IMR-90 (cell line): ENCODE measurements around the gene RASSF4. TPM values are rescaled to one million over a fixed set of nuclear protein-coding genes. Genes with fewer than 3 reads are reported as not detected.

Source experiments
- ATAC-seq: fragments of 200-7000 bp; cut with Tn5 transposase; 2 replicates; pipeline ENCODE4 v1.9.1; 2020; ENCODE audit warnings: low read depth, mild to moderate bottlenecking, moderate library complexity
- BruUV-seq: library from RNA; stranded (reverse); fragments of 400-500 nt; replicated peaks from 2 replicates; lab custom pipeline; 2021; lab: Mats Ljungman, UMichigan
- CTCF ChIA-PET: fragments of 300-600 bp; formaldehyde crosslinking; extraction: SDS; loops from one replicate; lab custom pipeline; 2021; ENCODE audit warnings: antibody characterized with exemption; lab: Yijun Ruan, JAX
- POLR2A ChIA-PET: fragments of 300-600 bp; sonication (Branson Sonifier 250); formaldehyde crosslinking; loops from one replicate; lab custom pipeline; 2022; ENCODE audit warnings: antibody characterized with exemption; ENCODE audit not compliant: unreplicated experiment; lab: Charles Lee
- DNase-seq: peaks from one replicate; pipeline ENCODE4 v3.0.0; 2013
- H2AFZ ChIP-seq: replicated peaks from 2 replicates; pipeline ENCODE3; 2013; ENCODE audit warnings: low read length, mild to moderate bottlenecking; ENCODE audit not compliant: poor library complexity
- H2AK5ac ChIP-seq: 2 replicates; pipeline ENCODE4 v1.6.1; 2013; ENCODE audit warnings: low read depth, low read length, inconsistent platforms
- H2AK9ac ChIP-seq: replicated peaks from 2 replicates; pipeline ENCODE3; 2013; ENCODE audit warnings: mild to moderate bottlenecking, low read depth, low read length, moderate library complexity; ENCODE audit not compliant: poor library complexity
- H2BK120ac ChIP-seq: 2 replicates; pipeline ENCODE4 v1.6.1; 2013; ENCODE audit warnings: low read depth, low read length, inconsistent platforms
- H2BK15ac ChIP-seq: 3 replicates; pipeline ENCODE4 v1.6.1; 2013; ENCODE audit warnings: low read depth, low read length, inconsistent platforms
- H2BK20ac ChIP-seq: 2 replicates; pipeline ENCODE4 v1.6.1; 2013; ENCODE audit warnings: low read depth, mild to moderate bottlenecking, inconsistent platforms, low read length, moderate library complexity
- H2BK5ac ChIP-seq: 2 replicates; pipeline ENCODE4 v1.6.1; 2013; ENCODE audit warnings: mild to moderate bottlenecking, low read depth, low read length, inconsistent platforms; ENCODE audit not compliant: poor library complexity, severe bottlenecking
- H3K14ac ChIP-seq: replicated peaks from 2 replicates; pipeline ENCODE4 v1.6.1; 2013; ENCODE audit warnings: low read depth, low read length, inconsistent platforms
- H3K18ac ChIP-seq: 2 replicates; pipeline ENCODE4 v1.6.1; 2013; ENCODE audit warnings: low read depth, low read length, control low read depth
- H3K23ac ChIP-seq: 2 replicates; pipeline ENCODE4 v1.6.1; 2013; ENCODE audit warnings: low read depth, low read length, inconsistent platforms
- H3K27ac ChIP-seq: 2 replicates; pipeline ENCODE4 v1.5.1; 2013; ENCODE audit warnings: mild to moderate bottlenecking, control low read depth, low read length; ENCODE audit not compliant: insufficient read depth
- H3K27me3 ChIP-seq: 2 replicates; pipeline ENCODE4 v1.6.1; 2013; ENCODE audit warnings: low read length; ENCODE audit not compliant: control insufficient read depth, insufficient read depth
- H3K36me3 ChIP-seq: 2 replicates; pipeline ENCODE4 v1.6.1; 2013; ENCODE audit warnings: low read length, mixed read lengths; ENCODE audit not compliant: control insufficient read depth, insufficient read depth
- H3K4ac ChIP-seq: 2 replicates; pipeline ENCODE4 v1.6.1; 2013; ENCODE audit warnings: low read depth, low read length, inconsistent platforms
- H3K4me1 ChIP-seq: 2 replicates; pipeline ENCODE4 v1.6.1; 2013; ENCODE audit warnings: low read length, mixed read lengths; ENCODE audit not compliant: control insufficient read depth, insufficient read depth
- H3K4me2 ChIP-seq: 2 replicates; pipeline ENCODE4 v1.6.1; 2013; ENCODE audit warnings: low read depth, mild to moderate bottlenecking, control low read depth, low read length, moderate library complexity
- H3K4me3 ChIP-seq: 2 replicates; pipeline ENCODE4 v1.5.1; 2013; ENCODE audit warnings: low read depth, mild to moderate bottlenecking, control low read depth, low read length, moderate library complexity; ENCODE audit not compliant: insufficient read depth
- H3K56ac ChIP-seq: 2 replicates; pipeline ENCODE4 v1.6.1; 2013; ENCODE audit warnings: low read length, inconsistent platforms; ENCODE audit not compliant: insufficient read depth; ENCODE audit errors: extremely low read depth
- H3K79me1 ChIP-seq, 2 experiments: 2 replicates each; pipeline ENCODE4 v1.6.1; 2013; ENCODE audit warnings: low read length in 2 of 2, inconsistent platforms in 1 of 2, low read depth in 1 of 2
- H3K9ac ChIP-seq: 2 replicates; pipeline ENCODE4 v1.6.1; 2013; ENCODE audit warnings: low read depth, low read length, control low read depth
- H3K9me1 ChIP-seq: 2 replicates; pipeline ENCODE4 v1.6.1; 2013; ENCODE audit warnings: low read length, inconsistent platforms; ENCODE audit not compliant: insufficient read depth
- H3K9me3 ChIP-seq: 2 replicates; pipeline ENCODE4 v1.6.1; 2013; ENCODE audit warnings: low read length; ENCODE audit not compliant: control insufficient read depth, insufficient read depth
- H4K20me1 ChIP-seq: 2 replicates; pipeline ENCODE4 v1.6.1; 2013; ENCODE audit warnings: low read length, inconsistent platforms; ENCODE audit not compliant: insufficient read depth
- H4K5ac ChIP-seq: 2 replicates; pipeline ENCODE4 v1.6.1; 2013; ENCODE audit warnings: mild to moderate bottlenecking, low read depth, low read length, control low read depth
- H4K8ac ChIP-seq, 2 experiments: 2 replicates each; pipeline ENCODE4 v1.6.1; 2013; ENCODE audit warnings: low read depth in 2 of 2, low read length in 2 of 2, control low read depth in 1 of 2, inconsistent platforms in 1 of 2
- H4K91ac ChIP-seq: 2 replicates; pipeline ENCODE4 v1.6.1; 2013; ENCODE audit warnings: low read depth, low read length, inconsistent platforms; ENCODE audit not compliant: insufficient read depth
- BHLHE40 ChIP-seq: fragments of 150-350 bp; IDR thresholded peaks from 2 replicates; pipeline ENCODE4 v1.6.1; 2016; ENCODE audit warnings: mild to moderate bottlenecking, low read depth, low read length
- CEBPB ChIP-seq: IDR thresholded peaks from 2 replicates; pipeline ENCODE4 v1.6.1; 2012; ENCODE audit warnings: low read depth, low read length, improper control_type of control experiment
- CHD1 ChIP-seq: IDR thresholded peaks from 2 replicates; pipeline ENCODE4 v1.6.1; 2012; ENCODE audit warnings: low read depth, low read length, improper control_type of control experiment
- MAFK ChIP-seq: IDR thresholded peaks from 2 replicates; pipeline ENCODE4 v1.6.1; 2012; ENCODE audit warnings: low read depth, low read length, improper control_type of control experiment
- MAZ ChIP-seq: IDR thresholded peaks from 2 replicates; pipeline ENCODE4 v1.6.1; 2012; ENCODE audit warnings: low read depth, mild to moderate bottlenecking, low read length, improper control_type of control experiment, moderate library complexity, borderline replicate concordance
- MXI1 ChIP-seq: IDR thresholded peaks from 2 replicates; pipeline ENCODE4 v1.6.1; 2012; ENCODE audit warnings: low read depth, mild to moderate bottlenecking, low read length, moderate library complexity, borderline replicate concordance
- NFE2L2 ChIP-seq: fragments of 150-350 bp; IDR thresholded peaks from 2 replicates; pipeline ENCODE4 v1.6.1; 2016; ENCODE audit warnings: low read depth, mild to moderate bottlenecking, low read length
- RAD21 ChIP-seq: IDR thresholded peaks from 2 replicates; pipeline ENCODE4 v1.6.1; 2012; ENCODE audit warnings: low read length, improper control_type of control experiment
- RCOR1 ChIP-seq: IDR thresholded peaks from 2 replicates; pipeline ENCODE4 v1.6.1; 2012; ENCODE audit warnings: mild to moderate bottlenecking, low read length, improper control_type of control experiment; ENCODE audit not compliant: insufficient replicate concordance
- SMC3 ChIP-seq: fragments of 150-350 bp; IDR thresholded peaks from 2 replicates; pipeline ENCODE4 v1.6.1; 2016; ENCODE audit warnings: low read depth, mild to moderate bottlenecking, antibody characterized with exemption, low read length, moderate library complexity
- USF2 ChIP-seq: fragments of 150-350 bp; IDR thresholded peaks from 2 replicates; pipeline ENCODE4 v1.6.1; 2017; ENCODE audit warnings: mild to moderate bottlenecking, antibody characterized with exemption, low read length, low read depth
- WGBS, 2 experiments: methylation state at CpG; one replicate each; pipeline versions ENCODE4 v1.1.5 to v1.1.7; 2013; ENCODE audit warnings: missing lambda C conversion rate in 2 of 2; ENCODE audit not compliant: insufficient read length in 1 of 2; ENCODE audit errors: extremely low coverage in 2 of 2; 5-methylcytosine and 5-hydroxymethylcytosine counted together
- dilution Hi-C: fragments of 300-500 bp; cut with HindIII; formaldehyde crosslinking; loops from one replicate; pipeline ENCODE4 v1.14.3; 2018; ENCODE audit warnings: low sequenced_read_pairs; ENCODE audit not compliant: unreplicated experiment
- in situ Hi-C: fragments of 300-500 bp; cut with MboI; formaldehyde crosslinking; loops from 3 replicates; pipeline ENCODE4 v1.14.3; 2019; ENCODE audit warnings: low sequenced_read_pairs, inconsistent platforms, mixed read lengths
- intact Hi-C: fragments of 100-400 bp; cut with micrococcal nuclease; formaldehyde crosslinking; loops from 2 replicates; pipeline ENCODE4 v1.10.0; 2022
- polyA plus RNA-seq, 3 experiments: library from polyadenylated mRNA; depleted of rRNA; stranded (reverse); fragments of >200 nt; gene quantifications; 2 replicates each; pipeline ENCODE4 v1.2.3, GENCODE V29; 2012; ENCODE audit warnings: low replicate concordance in 1 of 3
- total RNA-seq: library from RNA; depleted of rRNA; stranded (reverse); fragments of >200 nt; gene quantifications from 2 replicates; pipeline ENCODE4 v1.2.3, GENCODE V29; 2012
- TF ChIP-seq, protein P1 (sequence below): conservative IDR thresholded peaks from 2 replicates; pipeline ENCODE4 v1.5.1; 2012; ENCODE audit warnings: mild to moderate bottlenecking, low read depth, low read length, improper control_type of control experiment

The RASSF4 gene
- total and polyA plus RNA-seq, 2 of the 4 experiments (the other 2 are of a cell fraction), result 5.9 to 8.6 TPM

GRCh38 chr10:44932517-44933450 lies 26.8 kb upstream of the RASSF4 start:
- Histone ChIP-seq H2BK120ac (peak overlapping the region; percentile 77), H2BK20ac (peak overlapping the region; percentile 79), H2BK15ac (no peak overlapping the region; the same call in 2 of the 3 replicates), H2AK9ac (peak overlapping the region; percentile 47), H3K18ac (no peak overlapping the region), H3K27ac (no peak overlapping the region), H3K23ac (no peak overlapping the region), H4K91ac (no peak overlapping the region), H4K20me1 (no peaks in the 10 kb centered on the region), H3K79me1 (no peaks in the 10 kb centered on the region), H3K36me3 (no peaks in the 10 kb centered on the region), H3K4me3 (no peak overlapping the region), H3K4me1 (peaks cover 15% of the 10 kb centered on the region), H3K9me1 (peaks cover 9% of the 10 kb centered on the region; the same call in 1 of the 2 replicates), H3K9ac (no peak overlapping the region), H3K4ac (peak overlapping the region; percentile 63; the same call in 1 of the 2 replicates), H2AFZ (peak overlapping the region; percentile 81), H2BK5ac (no peak overlapping the region), H3K56ac (no peak overlapping the region), H3K4me2 (no peak overlapping the region), H4K5ac (no peak overlapping the region), H3K27me3 (no peaks in the 10 kb centered on the region; the same call in 1 of the 2 replicates), H2AK5ac (peak overlapping the region; percentile 53; the same call in 1 of the 2 replicates), H3K9me3 (no peaks in the 10 kb centered on the region), H4K8ac (peak overlapping the region in 1 of 2 experiments; percentile 60; a peak in 1 of 4 replicates), H3K14ac (no peak overlapping the region)
- ChIA-PET CTCF (interaction anchor here (0.6 to 1.7 kb wide), 16 partner anchors 12 to 75 kb away, joined by 3 to 11 read pairs (median 4); partner anchors contain the start of gene DEPP1), POLR2A (no interaction called here)
- dilution Hi-C loops, result no loop called here
- peak; percentile 44; the same call in 1 of the 2 replicates for TF ChIP-seq MAZ
- peak; percentile 14 for TF ChIP-seq RCOR1
- no peak for TF ChIP-seq USF2
- peak; percentile 94 for TF ChIP-seq RAD21
- no peak for TF ChIP-seq NFE2L2
- no peak for TF ChIP-seq MXI1
- TF ChIP-seq MAFK, result no peak
- no peak for TF ChIP-seq CEBPB
- no peak for TF ChIP-seq BHLHE40
- no peak for TF ChIP-seq CHD1
- TF ChIP-seq, protein P1, sequence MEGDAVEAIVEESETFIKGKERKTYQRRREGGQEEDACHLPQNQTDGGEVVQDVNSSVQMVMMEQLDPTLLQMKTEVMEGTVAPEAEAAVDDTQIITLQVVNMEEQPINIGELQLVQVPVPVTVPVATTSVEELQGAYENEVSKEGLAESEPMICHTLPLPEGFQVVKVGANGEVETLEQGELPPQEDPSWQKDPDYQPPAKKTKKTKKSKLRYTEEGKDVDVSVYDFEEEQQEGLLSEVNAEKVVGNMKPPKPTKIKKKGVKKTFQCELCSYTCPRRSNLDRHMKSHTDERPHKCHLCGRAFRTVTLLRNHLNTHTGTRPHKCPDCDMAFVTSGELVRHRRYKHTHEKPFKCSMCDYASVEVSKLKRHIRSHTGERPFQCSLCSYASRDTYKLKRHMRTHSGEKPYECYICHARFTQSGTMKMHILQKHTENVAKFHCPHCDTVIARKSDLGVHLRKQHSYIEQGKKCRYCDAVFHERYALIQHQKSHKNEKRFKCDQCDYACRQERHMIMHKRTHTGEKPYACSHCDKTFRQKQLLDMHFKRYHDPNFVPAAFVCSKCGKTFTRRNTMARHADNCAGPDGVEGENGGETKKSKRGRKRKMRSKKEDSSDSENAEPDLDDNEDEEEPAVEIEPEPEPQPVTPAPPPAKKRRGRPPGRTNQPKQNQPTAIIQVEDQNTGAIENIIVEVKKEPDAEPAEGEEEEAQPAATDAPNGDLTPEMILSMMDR, result peak; percentile 95
- TF ChIP-seq SMC3, result peak; percentile 93
- intact Hi-C loops, result loop anchor here (1.0 to 5.0 kb wide), 5 partner anchors 43 to 318 kb away; partner anchors contain the start of gene ZNF22
- in situ Hi-C loops, result no loop called here
- peak; percentile 94 for ATAC-seq
- DNase-seq, result peak; percentile 81
- no CpG with 5 or more reads among the region's 10 CpGs for WGBS, 2 experiments
- BruUV-seq, result no TSS peak
